CD14-positive monocyte (primary cell): ENCODE results near the gene NAA35. TPM values are rescaled to one million over a fixed set of nuclear protein-coding genes. Genes with fewer than 3 reads are reported as not detected.

ENCODE experiments used
- DNase-seq, 3 donors: peaks; one replicate each; pipeline ENCODE4 v3.0.0-alpha.2; 2011 to 2022
- H2AFZ ChIP-seq: 2 replicates; pipeline ENCODE4 v1.6.0; 2012; ENCODE audit warnings: mild to moderate bottlenecking, low read depth, low read length, inconsistent platforms; ENCODE audit not compliant: insufficient read depth, poor library complexity, severe bottlenecking
- H3K27ac ChIP-seq, 2 donors: 1 replicate in 1 of 2; 2 replicates in 1 of 2; pipeline ENCODE4 v1.5.1; 2012 to 2013; ENCODE audit warnings: low read length in 2 of 2, control low read depth in 1 of 2, inconsistent platforms in 1 of 2, low read depth in 1 of 2, mild to moderate bottlenecking in 1 of 2
- H3K27me3 ChIP-seq, 2 donors: one replicate each; pipeline versions ENCODE4 v1.6.0 to v1.6.1; 2011 to 2013; ENCODE audit warnings: low read length in 2 of 2; ENCODE audit not compliant: control insufficient read depth in 2 of 2, insufficient read depth in 2 of 2
- H3K36me3 ChIP-seq, 2 donors: replicated peaks in 1 of 2; 1 replicate in 1 of 2; 2 replicates in 1 of 2; pipeline versions ENCODE4 v1.5.1 to v1.6.1; 2012 to 2013; ENCODE audit warnings: low read length in 2 of 2, control low read depth in 1 of 2, inconsistent platforms in 1 of 2, mild to moderate bottlenecking in 1 of 2; ENCODE audit not compliant: insufficient read depth in 2 of 2, control insufficient read depth in 1 of 2
- H3K4me1 ChIP-seq, 2 donors: 1 replicate in 1 of 2; 2 replicates in 1 of 2; pipeline versions ENCODE4 v1.5.1 to v1.6.1; 2012 to 2013; ENCODE audit warnings: low read length in 2 of 2, control low read depth in 1 of 2, inconsistent platforms in 1 of 2, mild to moderate bottlenecking in 1 of 2, moderate library complexity in 1 of 2; ENCODE audit not compliant: insufficient read depth in 2 of 2, control insufficient read depth in 1 of 2
- H3K4me2 ChIP-seq: replicated peaks from 2 replicates; pipeline ENCODE3; 2012; ENCODE audit warnings: low read length, moderate library complexity, mild to moderate bottlenecking; ENCODE audit not compliant: poor library complexity, severe bottlenecking; ENCODE audit errors: extremely low read depth
- H3K4me3 ChIP-seq, 3 experiments: fragments of 200-600 bp in 1 of 3; sonication (generic) in 1 of 3; replicated peaks in 1 of 3; 1 replicate in 2 of 3; 2 replicates in 1 of 3; pipeline ENCODE4 v1.5.1; 2011 to 2013; ENCODE audit warnings: low read length in 3 of 3, mild to moderate bottlenecking in 3 of 3, control low read depth in 2 of 3, low read depth in 2 of 3, inconsistent platforms in 1 of 3, moderate library complexity in 1 of 3
- H3K79me2 ChIP-seq: 2 replicates; pipeline ENCODE4 v1.6.0; 2012; ENCODE audit warnings: mild to moderate bottlenecking, control low read depth, inconsistent platforms, low read length, moderate library complexity; ENCODE audit not compliant: insufficient read depth
- H3K9ac ChIP-seq: 2 replicates; pipeline ENCODE4 v1.6.0; 2017; ENCODE audit warnings: low read length, mild to moderate bottlenecking; ENCODE audit not compliant: insufficient read depth, poor library complexity, severe bottlenecking
- H3K9me3 ChIP-seq, 2 donors: replicated peaks in 1 of 2; 1 replicate in 1 of 2; 2 replicates in 1 of 2; pipeline versions ENCODE4 v1.5.1 to v1.6.1; 2012 to 2013; ENCODE audit warnings: low read length in 2 of 2, control low read depth in 1 of 2; ENCODE audit not compliant: control insufficient read depth in 1 of 2, insufficient read depth in 1 of 2
- H4K20me1 ChIP-seq: 2 replicates; pipeline ENCODE4 v1.6.0; 2012; ENCODE audit warnings: mild to moderate bottlenecking, low read length, control low read depth, moderate library complexity; ENCODE audit not compliant: insufficient read depth
- H3K27ac Mint-ChIP-seq, 7 donors: one replicate each; pipeline ENCODE4 v1.8.0; 2020; ENCODE audit warnings: mild to moderate bottlenecking in 7 of 7, mixed read lengths in 7 of 7, moderate library complexity in 6 of 7, inconsistent platforms in 2 of 7
- H3K27me3 Mint-ChIP-seq, 3 donors: one replicate each; pipeline ENCODE4 v1.8.0; 2021 to 2022; ENCODE audit warnings: low read depth in 3 of 3, mild to moderate bottlenecking in 3 of 3, mixed read lengths in 3 of 3, moderate library complexity in 3 of 3, inconsistent platforms in 1 of 3
- H3K36me3 Mint-ChIP-seq, 2 donors: one replicate each; pipeline ENCODE4 v1.8.0; 2020; ENCODE audit warnings: mixed read lengths in 2 of 2, inconsistent platforms in 1 of 2, mild to moderate bottlenecking in 1 of 2
- H3K4me1 Mint-ChIP-seq: one replicate; pipeline ENCODE4 v1.8.0; 2020; ENCODE audit warnings: mild to moderate bottlenecking, mixed read lengths
- H3K4me3 Mint-ChIP-seq, 2 donors: one replicate each; pipeline ENCODE4 v1.8.0; 2020; ENCODE audit warnings: mild to moderate bottlenecking in 2 of 2, mixed read lengths in 2 of 2, moderate library complexity in 1 of 2
- H3K9me3 Mint-ChIP-seq, 7 donors: one replicate each; pipeline ENCODE4 v1.8.0; 2020 to 2022; ENCODE audit warnings: mixed read lengths in 7 of 7, mild to moderate bottlenecking in 6 of 7, moderate library complexity in 6 of 7, inconsistent platforms in 2 of 7
- WGBS: methylation state at CpG from one replicate; pipeline ENCODE4 v1.1.5; 2013; ENCODE audit warnings: missing lambda C conversion rate; ENCODE audit not compliant: insufficient coverage; 5-methylcytosine and 5-hydroxymethylcytosine counted together
- intact Hi-C, 2 donors: fragments of 100-400 bp; cut with micrococcal nuclease; formaldehyde crosslinking; loops; one replicate each; pipeline versions ENCODE4 v1.15.0 to v1.15.1; 2023
- polyA plus RNA-seq, 3 donors: library from polyadenylated mRNA; depleted of rRNA in 1 of 3; unstranded in 2 of 3; stranded (reverse) in 1 of 3; fragments of 300-500 nt in 2 of 3; fragments of >200 nt in 1 of 3; fragmentation: Illumina TruSeq in 2 of 3; gene quantifications; 1 replicate in 2 of 3; 2 replicates in 1 of 3; pipeline ENCODE4 v1.2.3, GENCODE V29; 2012 to 2021
- TF ChIP-seq, protein P1 (sequence below): fragments of 200-600 bp; IDR thresholded peaks from one replicate; pipeline ENCODE4 v1.8.0; 2022; ENCODE audit warnings: antibody characterized with exemption, mild to moderate bottlenecking

The NAA35 gene
- polyA plus RNA-seq, 3 donors, result 4.4 to 8.7 (median 5.6) TPM

DNA sequence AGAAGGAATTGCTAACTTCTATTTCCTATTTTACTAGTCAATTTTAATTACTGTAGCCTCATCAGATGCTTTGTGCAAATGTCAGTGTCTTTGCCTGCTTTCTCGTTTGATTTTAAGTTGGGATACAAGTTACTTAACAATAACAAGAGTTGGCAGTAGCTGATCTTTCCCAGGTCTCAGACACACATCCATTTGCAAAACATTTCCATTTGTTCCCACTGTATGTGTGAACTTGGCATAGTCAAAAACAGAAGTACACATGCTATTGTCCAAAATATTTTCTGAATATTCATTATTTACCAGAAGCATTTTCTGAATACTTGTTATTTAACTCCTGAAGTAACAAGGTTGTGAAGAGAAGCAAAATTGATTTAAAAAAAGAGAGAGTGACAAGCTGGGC is 35.0 kb upstream of the NAA35 start:
- no peak overlapping the region for H2AFZ ChIP-seq
- H3K4me3 Mint-ChIP-seq, result no peak overlapping the region

DNA sequence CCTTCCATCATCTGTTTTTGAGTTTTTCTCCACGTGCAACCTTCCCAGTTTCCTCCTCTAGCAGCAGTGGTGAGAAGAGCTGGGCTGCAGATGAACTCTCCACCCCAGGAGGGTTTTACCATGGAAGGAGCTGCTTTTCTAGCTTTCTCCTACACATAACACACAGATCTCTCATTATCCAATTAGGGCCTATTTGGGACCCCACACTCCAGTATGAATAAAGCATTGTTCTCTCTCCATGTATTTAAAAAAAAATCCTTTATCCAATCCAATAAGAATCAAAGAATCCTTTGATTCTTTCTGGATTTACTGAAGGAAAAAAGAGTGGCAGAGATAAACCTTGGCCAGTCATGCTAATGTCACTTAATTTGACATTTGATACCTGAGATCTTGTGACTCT is 31.6 kb upstream of the NAA35 start:
- H3K4me3 ChIP-seq, result no peak overlapping the region
- H2AFZ ChIP-seq, result no peak overlapping the region
- intact Hi-C loops, result no loop called here
- WGBS, result 0% methylated on average over 1 of the region's 1 CpG
- H3K36me3 Mint-ChIP-seq, result no peaks in the 10 kb centered on the region
- no peaks in the 10 kb centered on the region for H3K9me3 ChIP-seq
- H3K36me3 ChIP-seq, result no peaks in the 10 kb centered on the region
- peaks cover 0 to 1% (median 0%) of the 10 kb centered on the region in 7 donors for H3K9me3 Mint-ChIP-seq
- H3K79me2 ChIP-seq, result no peaks in the 10 kb centered on the region
- no peak overlapping the region for H3K27ac Mint-ChIP-seq
- DNase-seq, result no peak
- no peaks in the 10 kb centered on the region for H3K27me3 ChIP-seq
- H3K4me1 Mint-ChIP-seq, result peaks cover 9% of the 10 kb centered on the region
- TF ChIP-seq, protein P1, sequence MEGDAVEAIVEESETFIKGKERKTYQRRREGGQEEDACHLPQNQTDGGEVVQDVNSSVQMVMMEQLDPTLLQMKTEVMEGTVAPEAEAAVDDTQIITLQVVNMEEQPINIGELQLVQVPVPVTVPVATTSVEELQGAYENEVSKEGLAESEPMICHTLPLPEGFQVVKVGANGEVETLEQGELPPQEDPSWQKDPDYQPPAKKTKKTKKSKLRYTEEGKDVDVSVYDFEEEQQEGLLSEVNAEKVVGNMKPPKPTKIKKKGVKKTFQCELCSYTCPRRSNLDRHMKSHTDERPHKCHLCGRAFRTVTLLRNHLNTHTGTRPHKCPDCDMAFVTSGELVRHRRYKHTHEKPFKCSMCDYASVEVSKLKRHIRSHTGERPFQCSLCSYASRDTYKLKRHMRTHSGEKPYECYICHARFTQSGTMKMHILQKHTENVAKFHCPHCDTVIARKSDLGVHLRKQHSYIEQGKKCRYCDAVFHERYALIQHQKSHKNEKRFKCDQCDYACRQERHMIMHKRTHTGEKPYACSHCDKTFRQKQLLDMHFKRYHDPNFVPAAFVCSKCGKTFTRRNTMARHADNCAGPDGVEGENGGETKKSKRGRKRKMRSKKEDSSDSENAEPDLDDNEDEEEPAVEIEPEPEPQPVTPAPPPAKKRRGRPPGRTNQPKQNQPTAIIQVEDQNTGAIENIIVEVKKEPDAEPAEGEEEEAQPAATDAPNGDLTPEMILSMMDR, result no peak
- no peak overlapping the region for H3K4me3 Mint-ChIP-seq
- H3K9ac ChIP-seq, result no peak overlapping the region
- no peaks in the 10 kb centered on the region for H3K4me1 ChIP-seq
- no peak overlapping the region for H3K4me2 ChIP-seq
- peaks cover 0 to 2% (median 0%) of the 10 kb centered on the region in 3 donors for H3K27me3 Mint-ChIP-seq
- H3K27ac ChIP-seq, result no peak overlapping the region
- H4K20me1 ChIP-seq, result no peaks in the 10 kb centered on the region

More for the DNA sequence above, 35.0 kb upstream of the NAA35 start:
- H3K4me2 ChIP-seq, result no peak overlapping the region
- no CpG with 5 or more reads among the region's 1 CpG for WGBS
- TF ChIP-seq, protein P1, result no peak
- H3K36me3 ChIP-seq, result no peaks in the 10 kb centered on the region
- no peak for DNase-seq
- no peaks in the 10 kb centered on the region for H3K36me3 Mint-ChIP-seq
- no peak overlapping the region for H3K27ac Mint-ChIP-seq
- H4K20me1 ChIP-seq, result no peaks in the 10 kb centered on the region
- peaks cover 0 to 1% (median 0%) of the 10 kb centered on the region in 7 donors for H3K9me3 Mint-ChIP-seq
- no peak overlapping the region for H3K27ac ChIP-seq
- peaks cover 4% of the 10 kb centered on the region for H3K4me1 Mint-ChIP-seq
- intact Hi-C loops, result no loop called here
- no peaks in the 10 kb centered on the region for H3K4me1 ChIP-seq
- H3K9me3 ChIP-seq, result no peaks in the 10 kb centered on the region
- peaks cover 0 to 2% (median 0%) of the 10 kb centered on the region in 3 donors for H3K27me3 Mint-ChIP-seq
- H3K27me3 ChIP-seq, result no peaks in the 10 kb centered on the region
- no peak overlapping the region for H3K4me3 ChIP-seq
- H3K79me2 ChIP-seq, result no peaks in the 10 kb centered on the region
- no peak overlapping the region for H3K9ac ChIP-seq
